ENCODE measurements around the gene WFDC12.

The WFDC12 gene

GRCh38 chr20:45085867-45086266, 38.4 kb downstream of the WFDC12 start:
- H3K4me3 ChIP-seq (ENCODE audit: low read depth, low read length) = no peak overlapping the region
- TF ChIP-seq CTCF (IDR thresholded peaks at IDR 0.05; ENCODE audit: borderline replicate concordance, insufficient read depth, low read depth, low read length) = no peak

- TF ChIP-seq CTCF (IDR thresholded peaks at IDR 0.05; ENCODE audit: borderline replicate concordance, insufficient read depth, low read depth, low read length) = no peak
- H3K4me3 ChIP-seq (ENCODE audit: low read depth, low read length) = no peak overlapping the region
These were observed 39.0 kb downstream of the WFDC12 start for GRCh38 chr20:45085289-45085688.

- TF ChIP-seq CTCF (IDR thresholded peaks at IDR 0.05; ENCODE audit: borderline replicate concordance, insufficient read depth, low read depth, low read length) = no peak
- no peak overlapping the region for H3K4me3 ChIP-seq (ENCODE audit: low read depth, low read length)
These were observed 41.1 kb downstream of the WFDC12 start for GRCh38 chr20:45083127-45083526.

GRCh38 chr20:45082468-45082867, 41.8 kb downstream of the WFDC12 start:
- TF ChIP-seq CTCF (IDR thresholded peaks at IDR 0.05; ENCODE audit: borderline replicate concordance, insufficient read depth, low read depth, low read length) = no peak
- no peak overlapping the region for H3K4me3 ChIP-seq (ENCODE audit: low read depth, low read length)

GRCh38 chr20:45080867-45081624, 43.2 kb downstream of the WFDC12 start:
- no peak overlapping the region for H3K4me3 ChIP-seq (ENCODE audit: low read depth, low read length)
- peak; percentile 27; the same call in 1 of the 2 replicates for TF ChIP-seq CTCF (IDR thresholded peaks at IDR 0.05; ENCODE audit: borderline replicate concordance, insufficient read depth, low read depth, low read length)

GRCh38 chr20:45077559-45077958, 46.7 kb downstream of the WFDC12 start:
- H3K4me3 ChIP-seq (ENCODE audit: low read depth, low read length) = no peak overlapping the region
- no peak for TF ChIP-seq CTCF (IDR thresholded peaks at IDR 0.05; ENCODE audit: borderline replicate concordance, insufficient read depth, low read depth, low read length)

All from GM12875 (cell line).